ENCODE data around the gene ITGB5.
"Not testable (repeated sequence)": the region's sequence is repeated elsewhere in the genome, so short reads cannot be mapped to it uniquely, and the experiment has no call there.

The ITGB5 gene

DNA sequence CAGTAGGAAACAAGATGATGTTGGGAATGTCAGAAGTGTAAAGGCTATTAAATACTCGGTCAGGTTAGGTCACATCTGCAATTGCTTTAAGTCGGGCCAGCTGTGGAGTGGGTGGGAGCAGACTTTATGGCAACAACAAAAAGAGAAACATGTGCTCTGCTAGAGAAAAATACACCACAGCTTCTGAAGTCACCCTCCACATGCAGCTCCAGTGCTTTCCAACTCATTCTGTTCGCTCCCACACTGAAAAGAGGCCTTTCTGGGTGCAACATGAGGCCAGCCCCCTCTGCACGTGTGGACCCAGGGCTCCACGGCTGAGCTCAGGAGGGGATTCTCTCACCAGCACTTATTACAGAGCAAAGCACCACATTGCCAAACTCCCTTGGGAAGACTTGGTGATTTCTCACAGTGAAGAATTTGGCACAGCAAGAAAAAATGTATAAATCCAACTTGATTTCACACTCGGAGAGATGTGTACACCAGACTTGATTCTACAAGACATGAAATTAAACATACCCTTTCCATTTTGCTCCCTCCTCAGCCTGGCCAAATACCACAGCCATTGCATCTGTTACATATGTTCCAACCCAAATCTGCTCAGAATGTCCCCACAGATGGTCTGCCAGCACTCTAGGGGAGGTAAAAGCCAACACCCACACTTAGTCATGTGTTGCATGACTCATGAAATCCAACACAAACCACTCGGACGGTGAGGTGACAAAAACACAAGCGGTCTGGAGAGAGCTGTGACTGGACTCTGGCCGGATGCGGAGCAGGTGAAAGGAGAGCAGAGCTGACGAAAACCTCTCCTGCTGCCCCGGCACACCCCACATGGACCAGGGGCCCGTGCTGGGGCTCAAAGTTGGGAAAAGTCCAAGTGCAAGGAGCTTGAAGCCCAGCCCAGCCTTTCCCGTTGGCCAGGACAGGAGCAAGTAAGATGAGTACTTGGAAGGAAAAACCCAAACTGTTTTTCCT lies 74.6 kb downstream of the ITGB5 start:
- no peak for DNase-seq

DNA sequence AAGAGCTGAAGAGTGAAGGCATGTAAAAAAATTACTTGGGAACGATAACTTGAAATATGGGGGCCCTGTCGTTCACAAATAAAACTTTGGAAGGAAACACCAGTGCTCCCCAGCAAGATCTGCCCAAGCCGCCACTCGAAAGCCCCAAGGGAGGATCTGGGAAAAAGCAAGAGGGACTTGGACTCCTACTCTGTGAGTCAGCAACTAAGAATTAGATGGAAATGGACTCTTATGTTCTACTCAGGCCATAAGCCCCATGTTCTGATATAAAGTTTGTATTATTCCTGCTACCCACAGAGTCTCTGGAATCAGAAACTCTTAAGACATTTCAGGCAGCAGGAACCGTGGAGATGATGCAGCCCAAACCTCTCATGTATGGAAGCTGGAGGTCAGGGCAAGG lies 75.7 kb downstream of the ITGB5 start:
- DNase-seq, result no peak

GRCh38 chr3:124810970-124811369 lies 76.2 kb downstream of the ITGB5 start:
- no peak for DNase-seq

- DNase-seq, result no peak
Measured at GRCh38 chr3:124809039-124809438, 78.1 kb downstream of the ITGB5 start.

DNA sequence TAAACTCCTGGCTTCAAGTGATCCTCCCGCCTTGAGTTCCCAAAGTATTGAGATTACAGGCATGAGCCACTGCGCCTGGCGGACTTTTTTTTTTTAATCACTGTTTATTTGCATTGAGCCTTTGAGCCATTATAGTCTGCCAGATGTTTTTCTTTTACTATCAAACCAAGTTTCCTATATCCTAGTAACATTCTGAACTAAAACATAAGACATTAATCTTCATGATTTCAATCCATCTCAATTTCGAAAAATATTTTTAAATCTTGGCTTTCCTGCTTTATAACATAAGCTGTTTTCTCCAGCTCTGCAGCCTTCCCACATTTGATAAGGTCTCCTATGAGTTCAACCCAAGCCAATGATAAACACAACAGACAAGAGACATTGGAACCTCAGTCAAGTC lies 81.5 kb downstream of the ITGB5 start:
- no peak for DNase-seq

DNA sequence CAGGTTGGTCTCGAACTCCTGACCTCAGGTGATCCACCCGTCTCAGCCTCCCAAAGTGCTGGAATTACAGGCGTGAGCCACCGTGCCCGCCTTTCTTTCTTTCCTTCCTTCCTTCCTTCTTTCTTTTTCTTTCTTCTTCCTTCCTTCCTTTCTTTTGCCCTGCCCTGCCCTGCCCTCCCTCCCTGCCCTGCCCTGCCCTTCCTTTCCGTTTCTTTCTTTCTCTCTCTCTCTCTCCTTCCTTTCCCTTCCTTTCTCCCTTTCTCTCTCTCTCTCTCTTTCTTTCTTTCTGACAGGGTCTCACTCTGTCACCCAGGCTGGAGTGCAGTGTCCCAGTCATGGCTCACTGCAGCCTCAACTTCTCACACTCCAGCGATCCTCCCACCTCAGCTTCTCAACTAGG lies 82.3 kb downstream of the ITGB5 start:
- no peak for DNase-seq

DNA sequence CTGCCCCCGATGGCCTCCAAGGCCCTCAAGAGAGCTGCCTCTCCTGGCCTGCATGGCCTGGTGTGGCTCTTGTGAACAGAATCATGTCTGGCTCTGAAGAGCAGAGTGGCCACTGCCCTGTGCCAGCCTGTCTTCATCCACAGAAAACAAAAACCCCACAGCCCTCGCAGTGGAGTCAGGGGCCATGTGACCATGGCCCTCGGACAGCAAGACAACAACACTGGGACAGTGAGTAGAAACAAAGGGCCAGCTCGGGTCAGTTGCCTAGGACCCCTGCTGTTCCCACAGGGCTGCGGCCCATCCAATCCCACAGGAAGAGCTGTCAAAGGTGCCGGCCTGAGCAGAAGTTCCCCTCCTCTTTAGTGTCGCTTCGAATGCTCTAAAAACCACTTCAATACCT lies 84.5 kb downstream of the ITGB5 start:
- DNase-seq, result no peak

GRCh38 chr3:124802061-124802698 lies 85.0 kb downstream of the ITGB5 start:
- DNase-seq, result no peak

- no peak for DNase-seq
Measured at GRCh38 chr3:124800511-124801258, 86.5 kb downstream of the ITGB5 start.

GRCh38 chr3:124800076-124800475 lies 87.1 kb downstream of the ITGB5 start:
- no peak for DNase-seq

GRCh38 chr3:124799676-124800075 lies 87.5 kb downstream of the ITGB5 start:
- no peak for DNase-seq

- no peak for DNase-seq
Measured at GRCh38 chr3:124797426-124797945, 89.7 kb downstream of the ITGB5 start.

DNA sequence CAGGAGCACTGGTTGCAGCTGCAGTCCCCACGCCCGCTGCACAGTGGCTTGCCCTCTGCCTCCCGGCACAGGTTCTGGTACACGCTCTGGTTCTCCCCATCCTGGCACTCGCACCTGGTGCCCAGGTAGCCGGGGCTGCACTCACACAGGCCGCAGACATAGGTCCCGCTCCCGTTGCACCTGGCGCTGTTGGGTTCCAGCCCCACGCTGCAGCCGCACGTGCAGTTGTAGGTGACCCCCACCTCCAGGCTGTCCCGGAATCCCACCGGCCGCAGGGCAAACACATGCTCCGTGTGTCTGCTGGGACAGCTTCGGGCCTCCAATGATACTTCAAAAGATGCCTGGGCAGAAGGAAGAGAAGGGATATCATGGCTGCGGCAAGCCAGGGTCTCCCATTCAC lies 90.7 kb downstream of the ITGB5 start:
- no peak for DNase-seq

DNA sequence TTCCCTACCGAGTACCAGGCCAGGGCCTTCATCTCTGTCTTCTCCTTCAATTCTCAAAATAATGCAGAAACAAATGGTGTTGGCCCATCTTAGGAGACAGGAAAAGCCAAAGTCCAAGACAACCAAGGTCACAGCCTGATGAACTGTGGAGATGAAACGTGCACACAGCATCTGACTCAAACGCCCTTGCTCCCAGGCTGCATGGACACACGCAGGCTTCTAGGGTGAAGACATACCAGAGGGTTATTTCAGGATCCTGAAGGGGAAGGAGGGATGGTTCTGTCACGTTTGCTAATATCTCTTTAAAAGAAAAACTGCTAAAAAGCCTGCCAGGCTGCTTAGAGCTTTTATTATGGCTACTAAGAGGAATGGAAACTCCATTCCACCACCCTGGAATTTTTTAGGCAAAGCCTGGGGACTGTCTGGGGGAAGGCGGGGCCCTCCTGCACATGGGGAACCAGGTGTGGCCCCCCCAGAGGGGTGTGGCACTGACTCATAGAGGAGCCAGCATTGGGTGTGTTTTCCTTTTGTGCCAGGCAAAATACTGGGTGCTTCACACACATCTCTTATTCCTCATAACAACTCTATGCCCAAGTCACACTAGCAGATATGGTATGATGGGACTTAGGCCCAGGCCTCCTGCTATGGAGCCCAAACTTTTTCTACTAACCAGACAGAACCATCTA lies 94.0 kb downstream of the ITGB5 start:
- no peak for DNase-seq

DNA sequence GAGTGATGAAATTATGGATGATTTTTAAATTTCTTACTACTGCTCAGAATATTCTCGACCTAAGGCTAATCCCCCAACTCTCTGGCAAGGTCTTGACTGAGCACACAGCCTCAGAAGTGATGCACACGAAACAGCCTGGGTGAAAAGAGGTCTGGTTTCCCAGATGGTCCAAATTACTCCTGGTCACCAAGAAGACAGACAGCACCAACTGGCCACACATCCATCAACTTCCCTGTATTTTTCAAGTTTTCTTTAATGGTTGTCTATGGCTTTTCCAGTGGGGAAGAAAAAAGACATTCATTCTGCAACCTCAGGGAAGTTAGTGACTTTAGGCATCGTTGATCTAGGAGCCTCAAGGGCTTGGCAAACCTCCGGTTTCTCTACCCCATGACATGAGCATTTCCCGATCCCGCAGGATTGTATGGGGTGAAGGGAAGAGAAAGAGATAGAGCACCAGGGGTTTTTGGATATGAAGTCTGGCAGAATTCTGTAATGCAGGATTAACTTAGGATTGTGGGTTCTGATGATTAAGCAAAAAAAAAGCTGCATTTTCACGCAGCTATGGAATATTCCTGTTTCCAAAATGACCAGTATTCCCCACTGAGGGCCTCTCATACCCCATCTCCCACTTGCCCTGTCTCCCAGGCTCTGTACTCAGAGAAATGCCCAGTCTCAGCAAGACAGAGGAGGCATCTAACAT lies 94.7 kb downstream of the ITGB5 start:
- DNase-seq, result no peak

DNA sequence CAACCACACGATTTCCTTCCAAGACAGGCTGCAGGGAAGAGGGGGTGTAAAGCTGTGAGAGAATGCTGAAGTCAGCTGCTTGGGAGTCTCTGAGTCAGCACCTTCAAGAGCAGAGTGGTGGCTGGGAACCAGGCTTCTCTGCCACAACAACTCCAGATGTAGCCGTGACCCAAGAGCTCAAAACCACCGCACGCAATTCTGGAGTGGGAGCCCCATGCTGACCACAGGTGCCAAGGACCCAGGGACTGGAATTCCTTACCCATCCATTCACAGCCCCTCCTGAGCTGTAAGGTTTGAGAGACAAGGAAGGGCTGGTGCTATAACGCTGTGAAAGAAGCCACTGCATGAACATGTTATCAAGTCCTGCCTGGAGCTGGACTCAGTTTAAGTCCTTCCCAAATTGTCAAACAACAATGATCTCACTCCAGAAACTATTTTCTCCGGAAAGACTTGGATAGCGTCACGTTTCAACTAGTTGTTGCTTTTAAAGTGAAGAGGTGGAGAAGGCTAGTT lies 95.5 kb downstream of the ITGB5 start:
- no peak for DNase-seq

GRCh38 chr3:124791142-124791541 lies 96.0 kb downstream of the ITGB5 start:
- DNase-seq, result no peak

GRCh38 chr3:124789103-124789502 lies 98.1 kb downstream of the ITGB5 start:
- not testable (repeated sequence) for DNase-seq

GRCh38 chr3:124788254-124788745 lies 98.9 kb downstream of the ITGB5 start:
- no peak for DNase-seq

- no peak for DNase-seq
Measured at GRCh38 chr3:124787476-124788195, 99.5 kb downstream of the ITGB5 start.

Measured in stimulated activated CD8-positive, alpha-beta memory T cell treated with anti-CD3 and anti-CD28 coated beads, Interleukin-4, amount 100 ng/mL, for 48 hours (primary cell).